Activated naive CD4-positive, alpha-beta T cell treated with anti-CD3 and anti-CD28 coated beads, Interleukin-2, amount 10 ng/mL, durations not matched to agents 7 days and 5 days (primary cell): Measurements from ENCODE around the gene ARMC7.

Experiments
- CTCF ChIA-PET: fragments of 350-600 bp; sonication (Branson Sonifier 250); formaldehyde crosslinking; loops from one replicate; lab custom pipeline; 2021; ENCODE audit warnings: antibody characterized with exemption; lab: Charles Lee
- DNase-seq: peaks from one replicate; pipeline ENCODE4 v3.0.0-alpha.2; 2020
- H3K27ac Mint-ChIP-seq: one replicate; pipeline ENCODE4 v1.8.0; 2021; ENCODE audit warnings: mild to moderate bottlenecking, moderate library complexity, mixed read lengths
- H3K27me3 Mint-ChIP-seq: one replicate; pipeline ENCODE4 v1.8.0; 2021; ENCODE audit warnings: mild to moderate bottlenecking, mixed read lengths
- H3K36me3 Mint-ChIP-seq: one replicate; pipeline ENCODE4 v1.8.0; 2021; ENCODE audit warnings: mixed read lengths
- H3K4me1 Mint-ChIP-seq: one replicate; pipeline ENCODE4 v1.8.0; 2021; ENCODE audit warnings: mixed read lengths
- H3K4me3 Mint-ChIP-seq: one replicate; pipeline ENCODE4 v1.8.0; 2021; ENCODE audit warnings: mild to moderate bottlenecking, moderate library complexity, mixed read lengths
- H3K9me3 Mint-ChIP-seq: one replicate; pipeline ENCODE4 v1.8.0; 2021; ENCODE audit warnings: mixed read lengths

ARMC7 gene

GRCh38 chr17:75174996-75175395 is 65.2 kb downstream of the ARMC7 start:
- Mint-ChIP-seq H3K27ac (no peak overlapping the region), H3K27me3 (no peaks in the 10 kb centered on the region), H3K9me3 (no peaks in the 10 kb centered on the region), H3K36me3 (peaks cover 45% of the 10 kb centered on the region), H3K4me1 (peaks cover 32% of the 10 kb centered on the region), H3K4me3 (no peak overlapping the region)
- CTCF ChIA-PET = interaction anchor here (0.9 to 9.4 kb wide), 5 partner anchors 26 to 214 kb away, joined by 3 to 116 read pairs (median 5); no protein-coding TSS in a partner anchor
- no peak for DNase-seq

GRCh38 chr17:75176625-75177024 is 66.9 kb downstream of the ARMC7 start:
- CTCF ChIA-PET = interaction anchor here (1.6 to 2.2 kb wide), 2 partner anchors 25 to 215 kb away, joined by 4 to 5 read pairs; no protein-coding TSS in a partner anchor
- H3K9me3 Mint-ChIP-seq = no peaks in the 10 kb centered on the region
- peaks cover 40% of the 10 kb centered on the region for H3K4me1 Mint-ChIP-seq
- no peak for DNase-seq
- H3K4me3 Mint-ChIP-seq = no peak overlapping the region
- H3K36me3 Mint-ChIP-seq = peaks cover 57% of the 10 kb centered on the region
- H3K27ac Mint-ChIP-seq = peak overlapping the region; percentile 69
- H3K27me3 Mint-ChIP-seq = no peaks in the 10 kb centered on the region

- Mint-ChIP-seq H3K27me3 (no peaks in the 10 kb centered on the region), H3K36me3 (peaks cover 48% of the 10 kb centered on the region), H3K9me3 (no peaks in the 10 kb centered on the region), H3K4me3 (no peak overlapping the region), H3K27ac (no peak overlapping the region), H3K4me1 (peaks cover 36% of the 10 kb centered on the region)
- CTCF ChIA-PET = interaction anchor here (1.3 kb wide), 1 partner anchor 65 kb away, joined by 5 read pairs; no protein-coding TSS in a partner anchor
- no peak for DNase-seq
These were observed 68.7 kb downstream of the ARMC7 start for GRCh38 chr17:75178453-75178852.
